GM21515 (cell line): Measurements from ENCODE around the gene BMAL2.

ENCODE experiments used
- ATAC-seq: cut with Tn5 transposase; IDR thresholded peaks from one replicate; pipeline ENCODE4 v1.9.1; 2021; ENCODE audit not compliant: unreplicated experiment

Gene BMAL2, protein sequence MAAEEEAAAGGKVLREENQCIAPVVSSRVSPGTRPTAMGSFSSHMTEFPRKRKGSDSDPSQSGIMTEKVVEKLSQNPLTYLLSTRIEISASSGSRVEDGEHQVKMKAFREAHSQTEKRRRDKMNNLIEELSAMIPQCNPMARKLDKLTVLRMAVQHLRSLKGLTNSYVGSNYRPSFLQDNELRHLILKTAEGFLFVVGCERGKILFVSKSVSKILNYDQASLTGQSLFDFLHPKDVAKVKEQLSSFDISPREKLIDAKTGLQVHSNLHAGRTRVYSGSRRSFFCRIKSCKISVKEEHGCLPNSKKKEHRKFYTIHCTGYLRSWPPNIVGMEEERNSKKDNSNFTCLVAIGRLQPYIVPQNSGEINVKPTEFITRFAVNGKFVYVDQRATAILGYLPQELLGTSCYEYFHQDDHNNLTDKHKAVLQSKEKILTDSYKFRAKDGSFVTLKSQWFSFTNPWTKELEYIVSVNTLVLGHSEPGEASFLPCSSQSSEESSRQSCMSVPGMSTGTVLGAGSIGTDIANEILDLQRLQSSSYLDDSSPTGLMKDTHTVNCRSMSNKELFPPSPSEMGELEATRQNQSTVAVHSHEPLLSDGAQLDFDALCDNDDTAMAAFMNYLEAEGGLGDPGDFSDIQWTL

GRCh38 chr12:27332714-27333402 lies at the start of gene BMAL2:
Gene BMAL2, plus strand, starts transcription at chr12:27332836. Its CDS starts 237 bp downstream, at chr12:27333073.
- ATAC-seq, result peak; percentile 36

- ATAC-seq, result no peak
Measured at GRCh38 chr12:27284021-27284420, 48.6 kb upstream of the BMAL2 start.

DNA sequence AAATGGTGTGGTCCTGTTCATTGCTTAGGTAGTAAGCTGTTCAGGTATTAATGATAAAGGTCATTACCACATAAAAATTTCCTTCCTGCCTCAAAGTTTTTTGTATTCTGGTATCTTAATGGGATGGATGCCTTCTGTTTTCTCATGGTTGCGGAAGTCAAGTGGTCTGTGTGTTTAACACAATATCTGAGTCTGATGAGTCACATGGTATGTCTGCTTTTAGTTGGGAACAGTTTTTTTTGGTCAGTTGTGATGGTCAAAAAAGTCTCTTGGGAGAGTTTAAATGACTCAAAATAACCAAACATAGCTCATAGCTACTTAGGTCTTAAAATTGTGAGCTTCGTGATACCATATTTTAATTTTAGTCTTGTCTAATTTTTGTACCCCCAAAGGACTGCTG lies 47.9 kb upstream of the BMAL2 start:
- no peak for ATAC-seq

DNA sequence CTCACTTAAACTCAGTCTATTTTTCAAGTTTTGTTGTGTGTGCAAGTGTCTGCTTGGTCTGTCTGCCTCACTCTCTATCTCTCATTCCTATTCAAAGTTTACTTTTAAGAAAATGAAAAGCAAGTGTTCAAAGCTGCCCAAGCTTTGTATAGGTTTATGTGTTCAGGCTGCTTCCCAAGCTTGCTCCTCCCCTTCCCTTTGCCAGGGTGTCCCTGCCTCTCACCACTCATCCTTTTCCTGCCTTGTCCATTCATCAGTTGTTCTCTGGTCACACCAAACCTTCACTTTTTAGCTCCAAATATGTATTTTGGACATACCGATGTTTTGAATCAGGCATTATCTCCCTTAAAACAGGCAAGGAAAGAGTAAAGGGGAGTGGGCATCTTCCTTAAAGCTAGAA lies 47.2 kb upstream of the BMAL2 start:
- ATAC-seq, result no peak

DNA sequence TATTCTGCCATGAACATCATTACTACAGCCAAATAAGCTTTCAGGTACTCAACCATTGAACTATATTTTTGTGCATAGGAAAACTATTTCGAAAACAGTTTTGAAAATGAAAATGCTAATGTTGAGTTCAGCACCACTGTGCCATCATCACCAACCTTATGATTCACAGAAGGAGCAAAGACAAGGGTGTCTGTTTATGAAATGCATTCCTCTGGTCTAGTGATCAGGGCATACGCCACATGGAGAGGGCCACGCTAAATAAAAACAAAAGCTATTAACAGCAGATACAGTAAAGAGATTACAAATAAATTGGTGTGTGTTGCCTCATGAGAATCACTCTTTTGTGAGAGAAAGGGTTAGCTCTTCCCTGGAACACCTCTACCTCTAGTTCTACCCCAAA lies 43.2 kb upstream of the BMAL2 start:
- no peak for ATAC-seq

GRCh38 chr12:27290501-27291168 lies 42.0 kb upstream of the BMAL2 start:
- ATAC-seq, result no peak

DNA sequence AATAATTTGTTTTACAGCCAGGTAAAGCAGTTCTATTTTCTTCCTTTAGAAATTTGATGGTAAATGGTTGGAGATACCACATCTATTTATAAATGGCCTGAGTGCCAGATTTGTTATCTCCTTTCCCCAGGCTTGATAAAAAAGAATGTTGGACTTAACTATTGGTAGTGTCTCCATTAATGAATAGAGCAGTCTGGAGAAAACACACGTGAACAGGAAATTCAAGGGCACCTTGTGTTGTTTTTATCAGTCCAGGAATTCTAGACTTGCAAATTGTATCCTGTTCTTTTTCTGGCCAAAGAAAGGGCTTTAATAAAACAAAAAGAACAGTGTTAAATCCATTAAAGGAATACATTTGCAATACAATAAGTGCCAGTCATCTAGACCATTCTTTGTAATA lies 40.8 kb upstream of the BMAL2 start:
- no peak for ATAC-seq

DNA sequence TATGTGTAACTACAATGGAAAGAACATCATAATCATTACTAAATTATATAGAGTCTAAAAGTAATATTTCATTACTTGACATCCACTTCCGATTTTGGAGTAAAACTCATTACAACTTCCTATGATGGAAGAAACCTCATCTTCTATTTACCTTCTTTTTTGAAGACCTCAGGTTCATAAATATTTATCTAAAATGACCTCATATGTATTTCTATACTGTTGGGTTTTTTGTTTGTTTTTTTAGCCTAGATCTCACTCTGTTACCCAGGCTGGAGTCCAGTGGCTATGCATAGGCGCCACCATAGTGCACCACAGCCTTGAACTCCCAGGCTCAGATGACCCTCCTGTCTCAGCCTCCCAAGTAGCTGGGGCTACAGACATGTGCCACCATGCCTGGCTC lies 39.9 kb upstream of the BMAL2 start:
- no peak for ATAC-seq

DNA sequence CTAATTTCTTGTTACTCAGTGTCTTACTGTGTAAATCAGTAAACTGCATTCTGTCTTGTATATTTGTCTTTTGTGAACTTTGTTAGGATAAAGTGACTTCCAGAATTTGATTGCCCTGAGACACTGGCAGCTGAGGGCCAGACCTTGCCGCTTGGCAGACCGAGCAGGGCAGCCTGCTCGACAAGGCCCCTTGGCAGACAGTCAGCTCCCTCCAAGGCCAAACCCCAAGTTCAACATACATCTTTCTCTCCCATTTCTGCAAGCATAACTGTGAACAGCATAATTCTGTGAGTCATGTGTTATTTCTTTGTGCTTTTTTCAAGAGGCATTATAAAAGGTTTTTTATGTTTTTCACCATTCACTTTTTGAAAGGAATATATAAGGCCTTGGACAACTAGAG lies 39.2 kb upstream of the BMAL2 start:
- no peak for ATAC-seq

DNA sequence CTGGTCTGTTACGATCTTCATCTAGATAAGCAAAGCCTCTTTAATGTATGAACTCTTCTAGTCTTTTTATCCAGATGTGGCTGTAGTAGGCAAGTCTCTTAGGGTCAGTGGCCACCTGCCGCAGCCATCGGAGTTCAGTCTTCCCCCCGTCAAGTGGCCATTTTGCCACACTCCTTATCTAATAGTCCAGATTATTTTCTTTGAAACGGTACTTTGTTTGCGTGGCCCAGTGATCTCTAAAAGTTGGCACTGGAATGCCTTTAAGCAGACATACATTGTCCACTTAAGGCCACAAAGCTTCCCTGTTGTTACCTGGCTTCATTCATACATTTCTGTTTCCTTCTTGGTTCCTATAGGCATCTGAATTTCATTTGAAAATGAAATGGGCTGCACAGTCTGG lies 36.0 kb upstream of the BMAL2 start:
- no peak for ATAC-seq

DNA sequence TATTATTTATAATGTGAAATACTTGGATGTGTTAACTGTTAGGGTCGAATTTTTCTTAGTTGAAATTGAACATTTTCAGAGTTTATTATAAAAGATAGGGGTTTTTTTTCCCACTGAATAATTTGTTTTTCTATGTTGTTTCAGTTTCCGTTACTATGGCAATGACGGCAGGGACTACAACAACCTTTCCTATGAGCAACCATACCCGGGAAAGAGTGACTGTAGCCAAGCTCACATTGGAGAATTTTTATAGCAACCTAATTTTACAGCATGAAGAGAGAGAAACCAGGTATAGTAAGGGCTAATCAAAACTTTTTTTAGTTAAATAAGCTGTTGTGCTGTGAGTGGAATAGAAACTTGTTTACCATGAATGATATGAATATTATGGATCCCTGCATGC lies 35.1 kb upstream of the BMAL2 start:
- no peak for ATAC-seq

DNA sequence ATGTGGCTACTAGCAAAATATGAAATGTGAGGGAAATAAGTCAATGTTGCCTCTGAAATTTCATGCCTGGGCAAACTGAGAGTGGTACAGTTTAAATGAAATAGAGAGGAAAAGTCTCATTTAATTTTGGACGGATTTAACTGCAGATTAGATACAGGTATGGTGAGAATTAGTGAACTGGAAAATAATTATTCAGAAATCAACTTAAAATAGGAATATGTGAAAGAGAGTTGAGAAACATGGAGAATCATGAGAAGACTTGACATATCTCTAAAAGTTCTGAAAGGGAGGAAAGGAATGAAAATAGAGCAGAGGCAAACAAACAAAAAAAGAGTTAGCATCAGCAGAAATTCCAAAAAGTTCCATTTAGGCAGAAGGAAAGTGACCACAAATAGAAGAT lies 33.5 kb upstream of the BMAL2 start:
- ATAC-seq, result no peak

DNA sequence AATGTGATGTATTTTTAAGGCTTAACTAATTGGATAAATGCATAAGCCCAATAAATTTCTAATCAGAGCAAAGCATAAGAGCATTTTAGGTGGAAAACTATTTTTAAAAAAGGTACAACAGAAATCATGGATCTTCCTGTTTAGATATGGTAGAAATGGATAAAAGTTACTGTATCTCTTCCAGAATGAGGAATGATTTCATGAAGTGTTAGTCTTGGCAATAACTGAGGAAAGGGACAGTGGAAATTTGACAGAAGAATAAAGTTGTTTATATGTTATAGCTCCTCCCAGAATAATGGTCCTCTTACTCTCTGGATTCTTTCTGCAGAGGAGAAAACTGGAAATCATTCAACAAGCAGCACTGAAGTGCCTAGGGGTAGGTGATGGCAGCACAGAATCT lies 32.4 kb upstream of the BMAL2 start:
- ATAC-seq, result no peak

DNA sequence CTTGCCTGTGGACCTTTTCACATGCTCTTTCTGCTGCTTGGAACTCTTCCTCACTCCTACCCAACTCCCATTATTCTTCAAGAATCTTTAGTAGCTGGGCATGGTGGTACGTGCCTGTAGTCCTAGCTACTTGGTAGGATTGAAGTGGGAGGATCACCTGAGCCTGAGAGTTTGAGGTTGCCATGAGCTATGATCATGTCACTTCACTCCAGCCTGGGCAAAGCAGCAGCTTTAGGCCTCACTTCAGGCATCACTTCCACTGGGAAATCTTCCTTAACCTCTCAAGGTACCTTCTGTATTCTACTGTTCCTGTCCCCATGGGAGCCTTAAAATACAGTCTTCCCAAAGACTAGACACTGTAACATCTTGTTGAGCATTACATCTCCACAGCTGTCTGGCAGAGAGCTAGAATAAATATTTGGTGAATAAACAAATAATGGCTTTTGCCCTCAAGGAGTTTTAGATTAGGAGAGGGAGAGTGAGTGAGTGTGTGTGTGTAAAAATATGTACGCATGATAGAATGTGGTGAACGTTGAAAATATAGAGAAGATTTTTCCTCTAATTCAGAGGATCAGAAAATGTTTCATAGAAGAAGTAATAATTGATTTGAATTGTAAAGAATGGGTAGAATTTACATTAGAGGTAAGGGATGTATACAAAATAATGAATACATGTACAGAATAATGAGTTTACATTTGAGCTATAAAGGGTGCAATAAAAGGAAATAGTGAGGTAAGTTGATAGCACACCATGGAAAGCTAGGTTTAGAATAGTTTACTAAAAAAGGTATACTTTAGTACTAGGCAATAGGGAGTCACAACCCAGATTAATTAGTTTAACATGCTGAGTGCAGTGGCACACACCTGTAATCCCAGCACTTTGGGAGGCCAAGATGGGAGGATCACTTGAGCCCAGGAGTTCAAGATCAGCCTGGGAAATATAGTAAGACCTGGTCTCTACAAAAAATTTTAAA lies 29.2 kb upstream of the BMAL2 start:
- ATAC-seq, result no peak

DNA sequence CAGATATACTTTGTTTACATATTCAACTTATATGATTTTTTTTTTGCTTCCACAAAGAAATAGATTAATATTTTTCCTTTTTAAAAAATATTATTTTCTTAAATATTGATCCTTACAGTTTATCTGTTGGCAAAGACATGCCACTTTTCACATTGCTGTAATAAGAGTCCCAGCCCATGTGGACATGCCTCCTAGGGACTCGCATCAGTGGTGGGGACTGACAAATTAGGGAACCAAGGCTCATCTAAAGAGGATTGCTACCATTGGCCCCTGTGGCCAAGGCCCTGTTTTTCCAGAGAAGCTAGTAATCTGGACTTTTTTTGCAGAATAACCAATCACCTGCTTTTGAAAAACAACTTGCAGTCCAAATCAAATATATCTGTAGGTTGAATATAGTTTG lies 27.8 kb upstream of the BMAL2 start:
- ATAC-seq, result no peak

- ATAC-seq, result no peak
Measured at GRCh38 chr12:27305673-27306456, 26.8 kb upstream of the BMAL2 start.

- peak; percentile 54 for ATAC-seq
Measured at GRCh38 chr12:27309293-27309994, 23.2 kb upstream of the BMAL2 start.

DNA sequence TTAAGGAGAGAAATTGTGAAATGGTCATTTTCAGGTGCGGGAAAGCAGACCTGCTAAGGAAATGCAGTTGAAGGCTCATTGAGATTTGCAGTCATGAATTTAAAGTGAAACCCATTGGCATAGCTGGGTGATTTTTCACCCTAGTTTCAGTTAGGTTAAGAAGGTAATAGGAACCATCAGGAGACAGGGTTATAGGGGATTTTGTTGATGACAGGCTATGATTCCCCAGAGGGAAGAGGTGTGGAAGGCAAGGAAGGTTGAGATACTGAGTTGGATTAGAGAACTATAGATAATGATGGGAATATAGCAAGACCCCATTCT lies 22.7 kb upstream of the BMAL2 start:
- ATAC-seq, result no peak

GRCh38 chr12:27316947-27317346 lies 15.7 kb upstream of the BMAL2 start:
- no peak for ATAC-seq
